ENCODE results near the gene ENAH.
"Not testable (repeated sequence)": the region's sequence is repeated elsewhere in the genome, so short reads cannot be mapped to it uniquely, and the experiment has no call there.

Gene ENAH
- 0 to 1.4 (median 0) reads per million in 3 experiments for total RNA-seq

DNA sequence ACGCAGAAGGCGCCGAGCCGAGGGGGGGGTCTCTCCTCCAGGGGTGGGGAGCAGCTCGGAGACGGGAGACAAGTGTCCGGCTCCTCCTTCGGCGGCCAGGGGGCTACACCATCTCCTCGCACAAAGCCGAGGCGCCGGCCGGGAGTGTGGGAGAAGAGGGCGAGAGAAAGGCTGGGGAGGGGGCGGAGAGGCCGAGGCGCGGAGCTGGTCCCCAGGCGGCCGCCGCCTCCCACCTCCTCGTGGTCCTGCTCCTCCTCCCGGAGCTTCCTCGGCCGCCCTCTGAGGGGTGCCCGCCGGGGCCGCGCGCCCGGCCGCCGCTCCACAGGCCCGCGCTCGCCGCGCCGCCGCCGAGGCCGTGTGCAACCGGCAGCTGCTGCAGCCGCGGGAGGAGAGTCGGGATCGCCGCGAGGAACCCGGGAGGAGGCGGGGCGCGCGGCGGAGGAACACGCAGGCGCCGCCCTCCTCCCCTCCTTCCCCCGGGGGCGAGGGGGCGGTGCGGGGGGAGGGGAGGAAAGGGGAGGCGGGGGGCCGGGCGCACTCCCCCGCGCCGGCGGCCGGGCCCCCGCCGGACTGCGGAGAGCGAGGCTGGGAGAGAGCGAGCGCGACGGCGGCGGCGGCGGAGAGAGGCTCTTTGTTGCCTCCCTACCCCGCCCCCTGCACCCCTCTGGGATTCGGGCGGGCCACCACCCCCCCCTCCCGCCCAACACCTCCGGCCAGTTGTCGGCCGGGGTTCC lies at the start of gene ENAH:
Gene ENAH (minus strand): TSS at position 395 of the 734 bp plus-strand sequence. CDS start 433 bp downstream, outside the sequence.
- DNase-seq: peak; percentile 12

DNA sequence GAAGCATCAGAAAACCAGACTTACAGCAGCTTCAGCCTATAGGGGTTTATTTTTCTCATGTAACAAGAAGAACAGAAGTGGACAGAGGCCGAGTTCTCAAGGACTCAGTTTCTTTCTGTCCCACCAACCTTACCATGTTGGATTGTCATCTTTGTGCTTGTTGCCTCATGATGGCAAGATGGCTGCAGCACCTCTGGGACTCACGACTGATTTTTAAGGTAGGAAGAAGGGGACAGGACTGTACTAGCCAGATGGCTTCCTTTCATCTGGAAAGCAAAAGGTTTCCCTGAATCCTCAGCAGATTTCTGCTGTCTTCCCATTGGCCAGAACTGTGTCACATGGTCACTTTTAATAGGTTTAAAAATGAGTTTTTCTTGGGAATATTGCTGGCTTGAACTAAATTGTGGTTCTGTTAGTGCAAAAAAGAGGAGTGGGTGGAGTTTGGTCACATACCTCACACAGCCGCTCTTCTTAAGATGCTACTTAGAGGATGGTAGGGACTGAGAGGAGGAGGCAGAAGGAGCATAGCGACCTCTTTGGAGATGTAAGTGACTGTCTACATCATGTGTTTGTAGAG lies 48.1 kb upstream of the ENAH start:
- DNase-seq: no peak

DNA sequence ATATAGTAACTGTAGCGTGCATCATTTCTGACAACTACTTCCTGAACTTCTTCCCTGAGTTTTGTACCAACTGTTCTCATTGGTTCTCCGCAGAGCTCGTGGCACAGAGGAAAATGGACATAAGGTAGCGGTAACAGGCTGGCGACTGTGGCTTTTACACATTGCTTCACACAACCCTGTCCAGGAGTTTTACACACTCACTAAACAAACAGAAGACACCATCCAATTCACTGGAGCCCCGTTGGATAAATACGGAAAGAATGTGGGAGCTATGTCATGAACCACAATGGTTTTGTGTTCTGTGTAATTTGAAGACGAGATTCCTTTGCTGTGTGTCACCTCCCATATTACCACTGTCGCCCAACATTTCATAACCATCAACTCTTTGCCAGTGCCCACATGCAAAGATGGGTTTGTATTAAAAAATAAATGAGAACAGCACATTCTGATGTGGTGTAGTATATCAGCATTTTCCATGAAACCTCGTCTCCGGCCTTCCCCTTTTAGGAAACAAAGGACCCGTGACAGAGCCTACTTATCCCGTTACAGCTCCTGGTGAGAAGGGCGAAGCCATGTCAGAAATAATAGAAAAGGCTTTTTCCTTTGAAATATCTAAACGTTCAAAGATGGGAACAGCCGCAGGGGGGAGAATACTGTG lies 47.4 kb upstream of the ENAH start:
- no peak for DNase-seq

DNA sequence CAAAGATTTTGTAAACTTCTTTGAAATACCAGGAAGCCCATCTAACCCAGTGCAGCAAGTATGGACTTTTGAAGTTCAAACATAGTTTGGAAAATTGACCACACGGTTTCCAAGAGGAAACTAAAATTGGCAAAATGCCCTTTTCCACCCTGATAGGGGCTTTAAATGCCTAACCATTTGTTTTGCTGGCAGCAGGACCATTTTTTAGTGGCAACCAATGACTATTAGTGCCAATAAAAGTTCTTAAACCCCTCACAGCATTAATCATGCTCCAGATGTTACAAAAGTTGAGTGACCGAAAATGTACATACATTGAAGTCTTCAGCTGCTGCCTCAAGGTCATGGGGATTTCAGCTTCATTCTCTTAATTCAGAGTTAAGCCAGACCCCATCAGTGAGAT lies 46.4 kb upstream of the ENAH start:
- DNase-seq: no peak

DNA sequence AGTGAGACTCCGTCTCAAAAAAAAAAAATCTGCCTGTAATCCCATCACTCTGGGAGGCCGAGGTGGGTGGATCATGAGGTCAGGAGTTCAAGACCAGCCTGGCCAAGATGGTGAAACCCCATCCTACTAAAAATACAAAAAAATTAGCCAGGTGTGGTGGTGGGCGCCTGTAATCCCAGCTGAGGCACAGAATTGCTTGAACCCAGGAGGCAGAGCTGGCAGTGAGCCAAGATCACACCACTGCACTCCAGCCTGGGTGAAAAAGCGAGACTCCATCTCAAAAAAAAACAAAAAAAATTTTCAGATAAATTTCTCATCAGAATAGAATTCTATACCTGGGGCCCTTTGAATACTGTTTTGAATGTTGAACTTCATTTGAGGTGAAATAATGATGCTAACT lies 45.3 kb upstream of the ENAH start:
- not testable (repeated sequence) for DNase-seq

DNA sequence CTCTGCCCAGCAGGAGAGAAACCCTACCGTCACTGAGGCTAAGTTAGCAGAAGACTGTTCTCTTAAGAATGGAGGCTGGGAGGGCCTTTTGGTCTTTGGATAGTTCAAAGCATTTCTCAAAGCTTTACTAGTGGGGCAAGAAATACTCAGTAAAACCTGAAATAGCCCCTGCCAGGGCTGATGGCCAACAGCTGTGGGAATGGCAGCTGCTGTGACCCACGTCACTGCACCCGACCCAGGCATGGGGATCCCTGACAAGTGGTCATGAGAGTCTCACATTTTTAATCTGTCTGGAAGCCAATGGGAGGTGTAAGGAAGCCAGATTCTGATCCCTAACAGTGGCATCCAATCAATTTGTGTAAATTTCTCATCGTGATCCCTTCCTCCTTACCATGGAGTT lies 44.5 kb upstream of the ENAH start:
- no peak for DNase-seq

DNA sequence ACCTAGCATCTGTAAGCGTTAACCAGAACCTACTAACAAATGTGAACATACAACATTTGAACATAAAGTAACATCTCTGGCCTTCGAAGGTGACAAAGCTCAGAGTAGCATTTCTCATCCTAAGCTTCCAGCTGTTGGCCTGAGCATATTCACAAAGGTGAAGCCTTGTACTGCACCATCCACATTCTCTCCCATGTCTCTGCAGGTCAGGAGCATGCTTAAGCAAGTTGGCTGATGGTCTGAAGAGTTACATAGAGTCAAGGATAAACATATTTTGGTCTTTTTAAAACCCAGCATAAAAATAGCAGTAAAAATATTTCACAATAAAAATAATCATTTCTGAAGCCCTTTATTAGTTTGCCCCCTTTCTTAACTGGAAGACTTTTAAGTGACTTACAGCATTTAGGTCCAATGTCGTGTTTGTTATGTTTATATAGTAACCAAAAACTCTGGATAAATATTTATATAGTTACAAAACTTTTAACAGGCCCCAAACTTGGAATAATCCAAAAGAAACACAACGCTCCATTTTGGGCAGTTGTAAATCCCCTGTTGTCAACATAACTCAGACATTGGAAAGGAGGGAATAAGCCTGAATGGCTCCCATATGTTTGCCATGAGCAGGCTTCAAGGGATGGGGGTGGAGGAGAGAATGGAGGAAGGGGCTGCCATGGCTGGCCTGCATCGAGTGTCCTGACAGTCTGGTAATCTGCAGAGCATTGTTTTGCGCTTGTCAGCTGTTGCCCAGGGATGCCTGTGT lies 42.8 kb upstream of the ENAH start:
- DNase-seq: no peak

DNA sequence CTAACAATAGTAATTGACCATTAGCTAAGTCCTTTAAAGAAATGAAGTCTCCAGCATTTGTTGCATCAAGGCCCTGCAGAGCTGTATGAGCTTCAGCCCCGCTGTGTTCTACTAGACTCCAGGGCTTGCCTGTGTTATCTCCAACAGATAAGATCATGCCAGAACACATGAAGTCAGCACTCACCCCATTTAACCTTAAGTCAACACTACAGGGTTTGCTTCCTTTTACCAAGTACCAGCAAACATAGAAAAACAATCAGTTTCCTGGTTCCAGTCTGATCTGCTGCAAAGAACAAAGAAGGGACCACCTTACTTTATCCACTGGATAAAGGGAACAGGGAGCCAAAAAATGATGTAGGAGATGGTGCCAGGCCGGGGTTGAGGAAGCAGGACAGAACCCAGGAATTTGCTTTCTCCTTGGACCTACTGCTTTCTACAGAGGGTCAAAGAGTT lies 41.3 kb upstream of the ENAH start:
- no peak for DNase-seq

DNA sequence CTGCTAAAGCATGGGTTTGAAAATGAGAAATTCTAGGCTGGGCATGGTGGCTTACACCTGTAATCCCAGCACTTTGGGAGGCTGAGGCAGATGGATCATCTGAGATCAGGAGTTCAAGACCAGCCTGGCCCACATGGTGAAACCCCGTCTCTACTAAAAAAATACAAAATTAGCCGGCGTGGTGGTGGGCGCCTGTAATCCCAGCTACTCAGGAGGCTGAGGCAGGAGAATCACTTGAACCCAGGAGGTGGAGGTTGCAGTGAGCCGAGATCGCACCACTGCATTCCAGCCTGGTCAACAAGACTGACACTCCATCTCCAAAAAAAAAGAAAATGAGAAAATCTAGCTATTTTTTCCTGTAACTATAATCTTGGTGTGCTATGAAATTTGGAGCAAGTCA lies 40.8 kb upstream of the ENAH start:
- DNase-seq: not testable (repeated sequence)

DNA sequence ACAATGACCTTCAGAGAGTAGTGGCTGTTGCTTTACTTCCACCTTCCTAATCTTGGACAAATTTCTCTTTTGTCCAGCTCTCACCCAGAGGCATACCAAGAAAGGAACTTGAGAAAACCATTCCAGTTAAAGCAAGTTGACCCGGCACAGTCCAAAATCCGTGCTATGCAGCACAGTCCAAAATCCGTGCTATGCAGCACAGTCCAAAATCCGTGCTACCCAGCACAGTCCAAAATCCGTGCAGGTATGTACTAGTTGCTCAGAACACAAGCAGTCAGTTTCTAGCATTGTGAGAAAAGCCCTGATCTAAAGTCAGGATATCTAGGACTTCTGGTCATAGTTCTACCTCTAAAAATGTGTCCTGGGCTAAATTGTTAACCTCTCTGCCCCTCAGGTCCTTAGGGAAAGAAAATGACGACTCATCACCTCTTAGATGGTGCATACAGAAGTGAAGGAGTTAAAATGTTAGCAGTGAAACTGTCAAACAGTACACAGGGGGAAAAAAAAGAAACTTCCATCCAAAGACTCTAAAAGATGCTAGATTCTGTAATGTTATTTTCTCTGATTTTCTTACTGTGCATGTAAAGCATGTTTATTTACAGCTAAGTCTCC lies 40.3 kb upstream of the ENAH start:
- no peak for DNase-seq

DNA sequence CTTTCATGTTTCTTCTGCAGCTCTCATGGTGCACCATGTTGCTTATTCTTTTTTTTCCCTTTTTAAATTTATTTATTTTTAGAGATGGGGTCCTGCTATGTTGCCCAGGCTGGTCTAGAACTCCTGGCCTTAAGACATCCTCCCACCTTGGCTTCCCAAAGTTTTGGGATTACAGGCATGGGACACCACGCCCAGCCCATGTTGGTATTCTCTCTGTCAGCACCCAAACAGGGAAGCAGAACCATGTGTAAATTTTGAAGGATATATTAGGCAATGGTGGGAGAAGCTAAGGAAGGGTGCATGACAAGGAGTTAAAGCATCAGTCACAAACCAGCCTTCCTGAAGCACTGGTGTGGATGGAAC lies 39.6 kb upstream of the ENAH start:
- DNase-seq: no peak

DNA sequence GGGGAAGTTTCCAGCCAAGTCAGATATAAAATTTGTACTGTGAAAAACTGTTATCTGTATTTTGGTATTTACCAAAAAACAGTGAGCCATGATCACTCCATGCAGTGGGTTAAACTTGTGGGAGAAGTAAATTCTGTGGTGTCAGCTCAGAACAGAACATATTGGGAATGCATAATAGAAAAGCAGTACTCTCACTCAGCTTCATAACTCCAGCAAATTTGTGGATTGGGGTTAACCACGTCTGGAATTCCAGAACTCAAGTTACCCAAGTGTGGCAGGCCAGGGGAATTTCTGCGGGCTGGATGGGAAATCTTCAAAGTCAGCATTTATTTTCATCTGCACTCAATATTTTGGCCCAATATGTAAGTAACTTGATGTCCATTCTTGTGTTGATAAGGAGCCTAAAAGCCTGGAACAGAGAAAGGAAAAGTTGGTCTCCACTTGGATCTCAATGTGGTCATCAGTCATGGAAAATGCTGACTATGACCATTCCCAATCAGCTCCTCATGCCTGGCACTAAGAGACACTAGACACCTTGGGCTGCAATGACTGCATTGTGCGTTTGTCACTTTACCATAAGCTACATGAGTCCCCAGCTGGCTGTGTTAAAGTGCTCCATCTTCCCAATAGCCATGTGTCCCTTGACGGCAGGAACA lies 39.1 kb upstream of the ENAH start:
- DNase-seq: no peak

DNA sequence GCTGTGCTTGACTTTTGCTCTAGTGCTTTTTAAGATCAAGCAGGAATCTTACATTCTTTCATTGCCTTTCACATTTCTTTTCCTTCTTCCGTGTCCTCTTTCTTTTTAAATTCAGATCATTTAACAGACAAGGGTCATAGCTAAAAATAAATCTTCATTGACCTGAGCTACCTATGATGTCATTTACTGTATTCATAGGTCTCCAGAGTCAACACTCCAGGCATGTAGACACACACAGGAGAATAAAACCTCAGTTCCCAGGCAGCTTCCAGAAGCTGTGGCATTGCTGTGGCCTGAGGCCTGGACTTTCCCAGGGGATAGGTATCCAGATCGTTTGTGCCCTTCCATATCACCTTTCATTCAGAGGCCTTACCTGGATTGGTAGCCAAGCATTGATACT lies 38.5 kb upstream of the ENAH start:
- no peak for DNase-seq

DNA sequence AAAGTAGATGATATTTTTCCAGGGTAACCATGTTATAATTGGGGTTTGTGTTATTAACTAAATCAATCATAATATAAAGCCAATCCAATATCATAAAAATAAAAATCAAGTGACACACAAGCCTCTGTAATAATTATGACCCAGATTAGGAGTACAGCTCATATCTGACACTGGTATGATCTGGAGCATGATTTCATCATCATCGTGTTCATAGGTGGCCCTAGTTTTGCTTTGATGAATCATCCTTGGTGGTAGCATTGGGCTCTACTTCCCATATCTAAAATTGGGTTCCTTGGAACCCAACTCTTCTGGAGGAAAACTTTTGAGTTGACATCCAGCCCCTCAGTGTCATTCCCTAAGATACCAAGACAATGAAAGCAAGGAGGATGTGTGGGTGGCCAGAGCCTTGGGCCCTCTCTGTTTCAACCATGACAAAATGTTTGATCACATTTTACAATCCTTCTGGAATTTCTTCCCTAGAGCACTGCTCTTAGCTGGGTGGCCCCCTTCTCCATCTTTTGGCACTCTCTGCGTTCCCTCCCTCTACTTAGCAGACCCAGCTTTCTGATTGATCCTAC lies 37.0 kb upstream of the ENAH start:
- no peak for DNase-seq

DNA sequence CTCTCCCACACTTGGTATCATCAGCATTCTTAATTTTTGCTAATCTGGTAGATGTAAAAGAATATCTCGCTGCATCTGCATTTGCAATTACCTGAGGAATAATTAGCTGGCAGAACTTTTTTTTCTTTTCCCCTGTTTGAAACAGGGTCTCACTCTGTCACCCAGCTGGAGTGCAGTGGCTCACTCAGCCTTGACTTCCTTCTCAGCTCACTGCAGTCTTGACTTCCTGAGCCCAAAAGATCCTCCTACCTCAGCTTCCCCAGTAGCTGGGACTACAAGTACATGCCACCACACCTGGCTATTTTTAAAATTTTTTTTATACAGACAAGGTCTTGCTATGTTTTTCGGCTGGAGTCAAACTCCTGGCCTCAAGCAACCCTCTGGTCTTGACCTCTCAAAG lies 35.4 kb upstream of the ENAH start:
- no peak for DNase-seq

DNA sequence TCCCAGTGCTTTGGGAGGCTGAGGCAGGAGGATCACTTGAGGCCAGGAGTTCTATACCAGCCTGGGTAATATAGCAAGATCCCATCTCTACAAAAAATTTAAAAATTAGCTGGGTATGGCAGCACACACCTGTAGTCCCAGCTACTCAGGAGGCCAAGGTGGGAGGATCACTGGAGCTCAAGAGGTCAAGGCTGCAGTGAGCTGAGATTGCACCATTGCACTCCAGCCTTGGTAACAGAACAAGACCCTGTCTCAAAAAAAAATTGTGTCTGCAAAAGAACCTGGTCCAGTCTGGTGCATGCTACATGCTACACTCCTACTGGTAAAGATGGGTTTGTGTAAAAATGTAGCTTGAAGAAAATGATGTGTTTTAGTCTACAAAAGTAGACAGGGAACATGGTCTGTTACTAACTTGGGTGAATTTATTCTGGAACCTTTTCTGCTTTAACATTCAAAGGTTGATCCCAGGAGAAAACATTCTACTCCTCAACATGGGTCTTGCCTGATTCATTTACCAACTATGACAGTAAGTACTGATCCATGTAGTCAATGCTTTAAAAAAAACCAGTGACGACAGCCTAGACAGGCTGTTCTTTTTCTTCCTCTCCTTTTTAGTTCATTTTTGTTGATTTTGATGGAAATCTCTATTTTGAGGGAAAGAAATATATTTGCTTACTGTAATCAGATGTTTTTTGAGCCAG lies 32.7 kb upstream of the ENAH start:
- no peak for DNase-seq

DNA sequence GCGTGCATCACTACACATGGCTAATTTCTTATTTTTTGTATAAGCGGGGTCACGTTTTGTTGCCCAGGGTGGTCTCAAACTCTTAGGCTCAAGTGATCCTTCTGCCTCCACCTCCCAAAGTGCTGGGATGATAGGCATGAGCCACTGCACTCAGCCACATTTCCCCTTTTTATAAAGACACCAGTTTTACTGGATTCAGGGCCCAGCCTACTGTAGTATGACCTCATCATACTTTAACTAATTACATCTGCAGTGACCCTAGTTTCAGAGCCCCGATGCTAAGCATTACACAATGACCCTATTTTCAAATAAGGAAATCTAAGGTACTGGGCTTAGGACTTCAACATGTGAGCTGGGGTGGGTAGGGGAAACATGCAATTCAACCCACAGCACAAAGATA lies 31.8 kb upstream of the ENAH start:
- DNase-seq: no peak

DNA sequence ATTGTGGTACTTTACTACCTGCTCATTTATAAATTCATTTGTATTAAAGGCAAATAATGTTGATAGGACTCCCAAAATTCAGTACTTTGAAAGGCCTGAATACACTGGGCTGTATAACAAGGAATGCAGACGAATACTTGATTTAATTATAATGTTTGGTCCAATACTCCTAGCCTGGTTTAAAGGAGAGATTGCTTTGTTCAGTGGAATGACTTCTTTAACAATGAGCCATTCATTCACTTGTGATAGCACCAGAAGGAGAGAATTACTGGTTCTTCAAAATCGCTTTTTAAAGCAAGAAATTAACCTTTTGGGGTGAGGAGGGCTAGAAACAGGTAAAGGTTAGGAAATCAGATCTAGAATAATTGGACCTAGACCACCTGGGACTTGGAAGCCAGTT lies 28.3 kb upstream of the ENAH start:
- DNase-seq: no peak

DNA sequence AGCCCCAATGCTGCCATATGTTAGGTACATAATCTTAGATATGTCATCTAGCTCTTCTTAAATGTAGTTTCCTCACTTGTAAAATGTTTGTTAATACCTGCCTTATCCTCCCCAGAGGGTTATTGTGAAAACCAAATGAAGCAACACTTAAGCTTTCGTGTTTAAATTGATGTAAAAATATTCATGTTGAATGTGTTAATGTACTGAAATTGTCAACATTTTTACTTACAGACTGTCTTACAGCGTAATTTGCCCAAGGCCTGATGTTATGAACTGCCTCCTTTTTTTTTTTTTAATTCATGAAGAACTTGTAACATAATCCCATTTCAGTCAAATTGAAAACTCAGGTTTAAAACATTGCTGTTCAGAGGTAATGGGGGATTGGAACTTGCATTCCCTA lies 25.6 kb upstream of the ENAH start:
- no peak for DNase-seq

DNA sequence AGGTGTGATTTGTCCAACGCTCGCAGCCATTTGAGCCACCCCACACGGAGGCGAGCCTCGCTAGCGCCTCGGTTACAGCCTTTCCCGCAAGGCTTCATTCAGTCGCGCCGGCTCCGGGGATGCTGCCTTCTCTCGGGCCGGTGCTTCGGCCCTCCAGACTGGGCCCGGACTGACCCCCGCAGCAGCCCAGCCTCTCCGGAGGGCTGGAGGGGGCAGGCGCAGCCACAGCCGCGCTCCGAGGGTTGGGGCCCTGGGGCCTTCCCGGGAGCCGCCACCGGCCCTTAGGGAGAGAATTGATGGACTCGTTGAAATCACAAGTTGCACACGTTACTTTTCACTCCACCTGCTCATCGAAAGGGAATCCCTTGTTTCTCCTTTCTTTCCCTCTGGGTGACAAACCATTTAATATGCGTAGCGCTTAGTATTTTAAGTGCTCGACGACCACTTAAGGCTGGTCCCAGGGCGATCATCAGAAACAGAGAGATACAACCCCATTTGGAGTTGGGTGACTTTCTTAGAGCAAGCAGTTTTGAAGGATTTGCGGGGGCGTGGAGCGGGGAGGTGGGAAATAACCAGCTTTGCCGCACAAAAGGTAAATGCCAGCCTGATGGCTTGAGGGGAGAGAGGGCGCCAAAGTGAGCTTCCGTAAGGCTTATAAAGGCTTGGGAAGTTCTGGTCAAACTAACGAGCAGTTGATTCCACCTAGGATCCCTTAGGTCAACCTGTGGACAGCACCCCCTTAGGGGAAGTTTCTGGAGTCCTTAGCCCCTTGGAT lies 24.6 kb upstream of the ENAH start:
- DNase-seq: no peak

DNA sequence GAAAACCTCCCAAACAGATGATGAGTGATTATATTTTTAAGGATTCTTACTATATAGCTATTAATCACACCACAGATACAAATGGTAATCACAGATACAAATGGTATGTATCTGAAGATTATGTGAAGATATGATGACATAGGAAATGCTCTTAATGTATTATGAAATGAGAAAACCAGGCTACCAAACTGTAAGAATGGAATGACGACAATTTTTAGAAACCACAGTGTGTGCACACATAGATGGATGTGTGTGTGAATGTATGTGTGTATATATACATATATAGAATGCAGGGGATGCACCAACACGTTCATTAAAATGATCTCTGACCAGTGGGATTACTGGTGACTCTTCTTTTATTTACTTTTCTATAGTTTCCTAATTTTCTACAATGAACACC lies 21.5 kb upstream of the ENAH start:
- DNase-seq: no peak
